Hematopoietic multipotent progenitor cell treated with erythropoietin and hydrocortisone succinate and interleukin-3 and kit ligand, for 17 days (in vitro differentiated cells): Measurements from ENCODE around the gene NELFE.
"Not testable (repeated sequence)": the region's sequence is repeated elsewhere in the genome, so short reads cannot be mapped to it uniquely, and the experiment has no call there.

Source experiments
- DNase-seq: peaks from one replicate; pipeline ENCODE4 v3.0.0-alpha.2; 2015; ENCODE audit warnings: low spot score

Gene NELFE

GRCh38 chr6:31919624-31920303, 39.0 kb downstream of the NELFE start:
- no peak for DNase-seq

DNA sequence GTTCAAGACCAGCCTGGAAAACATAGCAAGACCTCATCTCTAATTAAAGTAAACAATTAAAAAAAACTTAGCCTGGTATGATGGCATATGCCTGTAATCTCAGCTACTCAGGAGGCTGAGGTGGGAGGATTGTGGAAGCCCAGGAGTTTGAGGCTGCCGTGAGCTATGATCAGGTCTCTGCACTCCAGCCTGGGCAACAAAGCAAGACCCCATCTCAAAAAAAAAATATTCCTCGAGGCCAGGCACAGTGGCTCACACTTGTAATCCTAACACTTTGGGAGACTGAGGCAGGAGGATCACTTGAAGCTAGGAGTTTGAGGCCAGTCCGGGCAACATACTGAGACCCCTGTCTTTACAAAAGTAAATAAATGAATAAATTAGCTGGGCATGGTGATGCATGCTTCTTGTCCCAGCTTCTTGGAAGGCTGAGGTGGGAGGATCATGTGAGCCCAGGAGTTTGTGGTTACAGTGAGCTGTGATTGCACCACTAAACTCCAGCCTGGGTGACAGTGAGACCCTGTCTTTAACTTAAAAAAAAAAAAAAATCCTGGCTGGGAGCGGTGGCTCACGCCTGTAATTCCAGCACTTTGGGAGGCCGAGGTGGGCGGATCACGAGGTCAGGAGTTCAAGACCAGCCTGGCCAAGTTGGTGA, 40.6 kb downstream of the NELFE start:
- no peak for DNase-seq

DNA sequence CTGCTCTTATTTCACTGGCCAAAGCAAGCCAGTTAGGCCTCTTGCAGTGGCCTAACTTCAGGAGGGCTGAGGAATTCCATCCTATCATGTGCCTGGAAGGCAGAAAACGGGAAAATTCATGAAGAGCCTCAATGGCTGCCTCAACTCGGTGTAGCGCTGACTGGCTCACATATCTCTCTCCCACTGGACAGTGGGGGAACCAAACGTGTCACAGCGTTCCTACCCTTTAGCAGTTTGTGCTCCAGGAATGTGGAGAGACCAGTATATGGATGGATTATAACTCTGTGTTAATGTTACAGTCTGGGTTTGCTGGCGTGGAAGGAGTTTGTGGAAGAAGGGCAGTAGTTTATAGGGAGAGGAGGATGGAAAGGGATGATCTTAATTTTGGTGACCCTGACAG, 43.0 kb downstream of the NELFE start:
- no peak for DNase-seq

DNA sequence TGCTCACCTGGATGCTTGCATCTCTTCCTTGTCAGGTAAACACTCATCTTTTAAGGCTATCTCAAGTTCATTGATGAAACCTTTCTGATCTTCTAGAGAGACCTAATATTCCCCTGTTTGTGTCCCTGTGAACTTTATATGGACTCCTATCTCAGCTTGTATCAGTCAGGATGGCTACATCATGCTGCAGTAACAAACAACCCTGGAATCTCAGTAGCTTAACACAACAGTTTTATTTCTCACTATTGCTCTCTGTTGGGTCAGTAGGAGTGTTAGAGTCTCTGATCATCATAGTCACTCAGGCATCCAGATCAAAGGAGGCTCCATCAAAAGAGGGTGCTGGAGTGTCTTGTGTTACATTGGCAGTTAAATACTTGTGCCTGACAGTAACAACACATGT, 43.4 kb downstream of the NELFE start:
- DNase-seq = no peak

DNA sequence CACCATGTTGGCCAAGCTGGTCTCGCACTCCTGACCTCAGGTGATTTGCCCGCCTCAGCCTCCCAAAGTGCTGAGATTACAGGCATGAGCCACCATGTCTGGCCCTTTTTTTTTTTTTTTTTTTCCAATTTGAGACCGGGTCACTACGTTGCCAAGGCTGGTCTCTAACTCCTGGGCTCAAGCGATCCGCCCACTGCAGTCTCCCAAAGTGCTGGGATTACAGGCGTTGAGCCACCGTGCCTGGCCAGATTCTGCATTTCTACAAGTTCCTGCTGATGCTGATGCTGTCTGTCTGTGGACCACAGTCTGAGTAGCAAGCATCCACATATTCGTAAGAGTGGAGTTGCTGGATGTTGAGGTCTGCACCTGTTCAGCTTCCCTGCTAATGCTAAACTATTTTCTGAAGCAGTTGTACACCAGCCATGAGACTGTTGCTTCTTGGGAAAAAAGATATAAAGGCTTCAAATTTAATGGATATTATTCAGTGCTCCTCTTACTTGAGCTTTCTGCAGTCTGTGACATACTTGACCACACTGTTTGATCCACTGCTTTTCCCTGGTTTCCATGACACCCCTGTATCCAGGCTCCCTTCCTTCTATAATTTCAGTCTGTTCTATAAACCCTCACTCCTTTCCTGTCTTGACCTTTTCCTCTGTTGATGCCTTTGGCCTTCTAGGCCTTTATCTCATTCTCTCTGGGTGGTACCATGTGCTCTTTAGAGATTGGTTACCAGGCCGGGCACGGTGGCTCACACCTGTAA, 46.8 kb downstream of the NELFE start:
- DNase-seq = no peak

- not testable (repeated sequence) for DNase-seq
Observed at GRCh38 chr6:31909298-31909697, 49.5 kb downstream of the NELFE start.

DNA sequence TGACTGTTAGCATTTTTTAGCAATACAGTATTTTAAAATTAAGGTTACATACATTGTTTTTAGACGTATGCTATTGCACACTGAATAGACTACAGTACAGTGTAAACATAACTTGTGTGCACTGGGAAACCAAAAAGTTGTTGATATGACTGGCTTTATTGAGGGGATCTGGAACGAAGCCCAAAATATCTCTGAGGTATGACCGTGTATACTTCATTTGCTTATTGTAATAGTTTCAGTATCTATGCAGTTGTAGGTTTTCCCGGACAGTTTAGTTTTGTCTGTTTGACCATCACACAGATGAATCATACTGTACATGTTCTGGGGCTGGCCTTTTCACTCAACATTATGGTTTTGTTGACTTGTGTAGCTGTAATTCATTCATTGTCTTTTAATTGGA, 50.0 kb downstream of the NELFE start:
- DNase-seq = no peak

DNA sequence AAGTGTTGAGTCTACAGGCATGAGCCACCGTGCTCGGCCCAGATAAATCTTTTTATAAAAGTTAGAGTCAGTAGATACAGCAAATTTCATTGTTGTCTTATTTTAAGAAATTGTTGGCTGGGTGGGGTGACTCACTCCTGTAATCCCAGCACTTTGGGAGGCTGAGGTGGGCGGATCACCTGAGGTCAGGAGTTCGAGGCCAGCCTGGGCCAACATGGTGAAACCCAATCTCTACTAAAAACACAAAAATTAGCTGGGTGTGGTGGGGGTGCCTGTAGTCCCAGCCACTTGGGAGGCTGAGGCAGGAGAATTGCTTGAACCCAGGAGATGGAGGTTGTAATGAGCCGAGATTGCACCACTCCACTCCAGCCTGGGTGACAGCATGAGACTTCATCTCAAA, 50.5 kb downstream of the NELFE start:
- DNase-seq = not testable (repeated sequence)

DNA sequence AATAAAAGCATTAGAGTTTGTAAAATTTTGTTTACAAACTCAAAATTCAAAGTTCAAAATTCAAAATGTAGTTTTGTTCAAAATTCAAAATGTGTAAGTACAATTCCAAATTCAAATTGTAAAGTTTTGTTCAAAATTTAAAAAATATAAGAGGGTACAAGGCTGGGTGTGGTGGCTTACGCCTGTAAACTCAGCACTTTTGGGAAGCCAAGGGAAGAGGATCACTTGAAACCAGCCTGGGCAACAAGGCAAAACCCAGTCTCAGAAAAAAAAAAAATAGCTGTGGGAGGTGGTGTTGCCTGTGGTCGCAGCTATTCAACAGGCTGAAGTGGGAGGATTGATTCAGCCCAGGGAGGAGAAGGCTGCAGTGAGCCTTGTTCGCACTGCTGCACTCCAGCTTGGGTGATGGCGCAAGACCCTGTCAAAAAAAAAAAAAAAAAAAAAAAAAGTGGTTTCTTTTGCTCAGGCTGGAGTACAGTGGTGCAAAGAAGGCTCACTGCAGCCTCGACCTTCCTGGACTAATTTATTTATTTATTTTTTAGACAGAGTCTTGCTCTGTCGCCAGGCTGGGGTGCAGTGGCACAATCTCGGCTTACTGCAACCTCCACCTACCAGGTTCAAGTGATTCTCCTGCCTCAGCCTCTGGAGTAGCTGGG, 51.5 kb downstream of the NELFE start:
- DNase-seq = no peak

- DNase-seq = not testable (repeated sequence)
Observed at GRCh38 chr6:31906727-31907126, 52.0 kb downstream of the NELFE start.

DNA sequence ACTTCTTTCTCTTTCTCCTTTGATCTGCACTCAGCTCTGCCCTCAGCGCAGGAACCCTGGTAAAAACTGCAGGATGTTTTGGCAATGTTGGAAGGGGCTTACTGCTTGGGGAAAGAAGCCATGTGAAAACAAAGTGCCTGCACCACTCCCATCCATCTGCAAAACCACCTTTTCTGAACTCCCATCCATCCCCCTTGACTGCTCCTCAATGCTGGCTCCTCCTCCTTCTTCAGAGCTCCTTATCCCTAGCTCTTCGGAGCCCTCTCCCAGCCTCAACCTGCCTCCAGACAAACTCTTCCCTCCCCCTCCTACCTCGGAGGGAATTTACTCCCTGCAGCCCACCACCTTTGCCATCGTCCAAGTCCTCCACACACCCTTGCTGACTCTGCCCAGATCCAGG, 52.6 kb downstream of the NELFE start:
- no peak for DNase-seq

GRCh38 chr6:31905041-31905440, 53.7 kb downstream of the NELFE start:
- DNase-seq = no peak

GRCh38 chr6:31903957-31904356, 54.8 kb downstream of the NELFE start:
- DNase-seq = no peak
